GM12878 (cell line): Measurements from ENCODE around the gene CCNDBP1. TPM values are rescaled to one million over a fixed set of nuclear protein-coding genes. Genes with fewer than 3 reads are reported as not detected.

Source experiments
- ATAC-seq: fragments of 200-7000 bp; cut with Tn5 transposase; 3 replicates; pipeline ENCODE4 v1.9.1; 2020; ENCODE audit warnings: mild to moderate bottlenecking, moderate library complexity
- BruUV-seq: library from RNA; stranded (reverse); fragments of 400-500 nt; replicated peaks from 2 replicates; lab custom pipeline; 2021; lab: Mats Ljungman, UMichigan
- CTCF ChIA-PET: fragments of 300-600 bp; sonication (Branson Sonifier 250); formaldehyde crosslinking; extraction: SDS; loops from one replicate; lab custom pipeline; 2021; ENCODE audit warnings: inconsistent platforms; lab: Yijun Ruan, JAX
- POLR2A ChIA-PET: fragments of 350-600 bp; formaldehyde crosslinking; extraction: SDS; loops from one replicate; lab custom pipeline; 2021; ENCODE audit warnings: inconsistent platforms; lab: Charles Lee
- RAD21 ChIA-PET: fragments of 300-600 bp; sonication (Branson Sonifier 250); formaldehyde crosslinking; loops from one replicate; lab custom pipeline; 2023; ENCODE audit warnings: antibody characterized with exemption; ENCODE audit not compliant: unreplicated experiment; lab: Charles Lee
- SMC1A ChIA-PET: fragments of 300-600 bp; sonication (Branson Sonifier 250); formaldehyde crosslinking; loops from one replicate; lab custom pipeline; 2023; ENCODE audit not compliant: unreplicated experiment, uncharacterized antibody; lab: Charles Lee
- DNase-seq: peaks from one replicate; pipeline ENCODE4 v3.0.0-alpha.2; 2011; ENCODE audit warnings: low read depth, low spot score
- FAIRE-seq: peaks from 3 replicates; lab custom pipeline; 2011; peaks lifted over from hg19 to GRCh38; lab: Jason Lieb, UNC
- H2AFZ ChIP-seq: 2 replicates; pipeline ENCODE4 v1.6.0; 2011; ENCODE audit warnings: low read depth, low read length, control low read depth; ENCODE audit not compliant: control insufficient read depth
- H3K27ac ChIP-seq: 2 replicates; pipeline ENCODE4 v1.5.1; 2011; ENCODE audit warnings: control low read depth; ENCODE audit not compliant: control insufficient read depth, insufficient read depth
- H3K27me3 ChIP-seq, 2 experiments: replicated peaks in 1 of 2; 2 replicates each; pipeline versions ENCODE4 v1.6.0 to v1.6.1; 2011; ENCODE audit warnings: low read length in 1 of 2; ENCODE audit not compliant: control insufficient read depth in 2 of 2, insufficient read depth in 2 of 2
- H3K36me3 ChIP-seq, 2 experiments: 2 replicates each; pipeline ENCODE4 v1.5.1; 2011; ENCODE audit warnings: low read length in 1 of 2; ENCODE audit not compliant: control insufficient read depth in 2 of 2, insufficient read depth in 2 of 2
- H3K4me1 ChIP-seq: 2 replicates; pipeline ENCODE4 v1.6.1; 2011; ENCODE audit warnings: mild to moderate bottlenecking, low read length, moderate library complexity, mixed read lengths; ENCODE audit not compliant: control insufficient read depth, insufficient read depth
- H3K4me2 ChIP-seq: 2 replicates; pipeline ENCODE4 v1.6.0; 2011; ENCODE audit warnings: control low read depth; ENCODE audit not compliant: control insufficient read depth, insufficient read depth
- H3K4me3 ChIP-seq: fragments of 200-600 bp; sonication (generic); 2 replicates; pipeline ENCODE4 v1.5.1; 2016
- H3K79me2 ChIP-seq: 2 replicates; pipeline ENCODE4 v1.6.0; 2011; ENCODE audit warnings: low read length; ENCODE audit not compliant: control insufficient read depth, insufficient read depth
- H3K9ac ChIP-seq: 2 replicates; pipeline ENCODE4 v1.8.0; 2011; ENCODE audit warnings: low read length, control low read depth, mixed read lengths; ENCODE audit not compliant: control insufficient read depth, insufficient read depth
- H3K9me3 ChIP-seq: replicated peaks from 3 replicates; pipeline ENCODE4 v1.5.1; 2011; ENCODE audit warnings: mild to moderate bottlenecking, low read length; ENCODE audit not compliant: control insufficient read depth, insufficient read depth
- H4K20me1 ChIP-seq: 2 replicates; pipeline ENCODE4 v1.6.0; 2011; ENCODE audit not compliant: control insufficient read depth, insufficient read depth
- ASH2L ChIP-seq: fragments of 300-600, 200-600 bp; sonication (generic); IDR thresholded peaks from 2 replicates; pipeline ENCODE4 v1.6.1; 2017; ENCODE audit warnings: low read depth, mild to moderate bottlenecking, borderline replicate concordance
- BACH1 ChIP-seq: fragments of 450-650 bp; IDR thresholded peaks from 2 replicates; pipeline ENCODE4 v1.6.1; 2017; ENCODE audit warnings: mild to moderate bottlenecking, borderline replicate concordance
- ETV6 ChIP-seq, 2 experiments: fragments of 450-650 bp in 1 of 2; IDR thresholded peaks in 1 of 2; conservative IDR thresholded peaks in 1 of 2; 2 replicates each; pipeline ENCODE4 v1.6.1; 2014; ENCODE audit warnings: antibody characterized with exemption in 1 of 2, borderline replicate concordance in 1 of 2, low read depth in 1 of 2, mild to moderate bottlenecking in 1 of 2, moderate library complexity in 1 of 2
- FOS ChIP-seq: IDR thresholded peaks from 3 replicates; pipeline ENCODE4 v1.6.1; 2011; ENCODE audit warnings: borderline replicate concordance; ENCODE audit not compliant: insufficient read length; ENCODE audit errors: extremely low read depth
- KLF5 ChIP-seq: fragments of 450-650 bp; IDR thresholded peaks from 2 replicates; pipeline ENCODE4 v1.6.1; 2014; ENCODE audit warnings: mild to moderate bottlenecking; ENCODE audit not compliant: partially characterized antibody
- RELA ChIP-seq: fragments of 450-650 bp; IDR thresholded peaks from 2 replicates; pipeline ENCODE4 v1.8.0; 2014; ENCODE audit warnings: borderline replicate concordance; ENCODE audit not compliant: partially characterized antibody
- REST ChIP-seq: IDR thresholded peaks from 2 replicates; pipeline ENCODE4 v1.6.1; 2012; ENCODE audit warnings: mild to moderate bottlenecking, low read depth, low read length
- SREBF1 ChIP-seq: IDR thresholded peaks from 2 replicates; pipeline ENCODE4 v1.6.1; 2012; ENCODE audit warnings: mild to moderate bottlenecking, low read length
- ZNF24 ChIP-seq: fragments of 450-650 bp; IDR thresholded peaks from 2 replicates; pipeline ENCODE4 v1.6.1; 2017; ENCODE audit warnings: antibody characterized with exemption, mild to moderate bottlenecking
- ZNF592 ChIP-seq: fragments of 450-650 bp; IDR thresholded peaks from 2 replicates; pipeline ENCODE4 v1.6.1; 2017; ENCODE audit warnings: mild to moderate bottlenecking, moderate library complexity
- WGBS: methylation state at CpG from one replicate; pipeline ENCODE4 v1.1.6; 2016; ENCODE audit warnings: low lambda C conversion rate; ENCODE audit not compliant: insufficient replicate concordance, insufficient coverage; ENCODE audit errors: missing lambda C conversion rate; 5-methylcytosine and 5-hydroxymethylcytosine counted together
- in situ Hi-C: fragments of 300-500 bp; cut with MboI; formaldehyde crosslinking; loops from 9 replicates; pipeline ENCODE4 v1.14.3; 2018; ENCODE audit warnings: mixed read lengths
- intact Hi-C: fragments of 100-400 bp; cut with micrococcal nuclease; formaldehyde crosslinking; loops from one replicate; pipeline ENCODE4 v1.14.2; 2022; ENCODE audit not compliant: unreplicated experiment
- polyA plus RNA-seq, 11 experiments: library from polyadenylated mRNA; depleted of rRNA in 4 of 11; unstranded in 6 of 11; stranded (reverse) in 5 of 11; fragments of >200 nt; fragmentation: Nextera tagmentation in 4 of 11; fragmentation: Illumina TruSeq in 1 of 11; extraction: Ambion mirVana in 4 of 11; extraction: Trizol in 1 of 11; gene quantifications; 1 replicate in 1 of 11; 2 replicates in 10 of 11; pipeline versions ENCODE4 v1.2.1 to v1.2.3, GENCODE V29; 2011 to 2016; ENCODE audit warnings: inconsistent platforms in 2 of 11, missing spikeins in 2 of 11, low read depth in 1 of 11
- total RNA-seq, 4 experiments: library from RNA; depleted of rRNA in 3 of 4; stranded (reverse); fragments of >200 nt in 3 of 4; fragmentation: Illumina TruSeq in 1 of 4; extraction: Trizol in 1 of 4; gene quantifications; 2 replicates each; pipeline versions ENCODE4 v1.2.1 to v1.2.3, GENCODE V29; 2013 to 2021

CCNDBP1 gene
- total and polyA plus RNA-seq, 10 of the 15 experiments (the other 5 are each of a cell fraction or from before 2014, with no cell fraction given) = 30.1 to 86.7 (median 42.2) TPM

GRCh38 chr15:43229977-43230376, 44.8 kb downstream of the CCNDBP1 start (continued):
- no peak for TF ChIP-seq ZNF592

GRCh38 chr15:43230640-43231115, 45.5 kb downstream of the CCNDBP1 start:
- POLR2A ChIA-PET = interaction anchor here (0.7 to 1.1 kb wide), 4 partner anchors 20 to 1439 kb away, joined by 3 to 4 read pairs (median 4); no protein-coding TSS in a partner anchor
- in situ Hi-C loops = loop anchor here (10.0 kb wide), 1 partner anchor 54 kb away; no protein-coding TSS in a partner anchor
- Histone ChIP-seq H3K9ac (no peak overlapping the region), H4K20me1 (no peaks in the 10 kb centered on the region), H2AFZ (no peak overlapping the region), H3K4me1 (no peaks in the 10 kb centered on the region), H3K9me3 (no peaks in the 10 kb centered on the region), H3K4me2 (no peak overlapping the region), H3K79me2 (no peaks in the 10 kb centered on the region), H3K27ac (no peak overlapping the region), H3K4me3 (no peak overlapping the region), H3K27me3 (no peaks in the 10 kb centered on the region), H3K36me3 (no peaks in the 10 kb centered on the region; a peak in 2 of 4 replicates)
- intact Hi-C loops = no loop called here
- WGBS = 19% methylated on average over 2 of the region's 2 CpGs
- RAD21 ChIA-PET = interaction anchor here (0.9 to 9.3 kb wide), 3 partner anchors 38 to 55 kb away, joined by 3 to 255 read pairs (median 5); partner anchors contain the start of gene TGM5
- CTCF ChIA-PET = interaction anchor here (1.1 to 13.4 kb wide), 4 partner anchors 23 to 54 kb away, joined by 3 to 518 read pairs (median 232); partner anchors contain the start of gene TGM5
- ATAC-seq = no peak
- SMC1A ChIA-PET = interaction anchor here (0.8 to 12.9 kb wide), 6 partner anchors 17 to 55 kb away, joined by 3 to 311 read pairs (median 10); partner anchors contain the start of gene TGM5
- no peak for FAIRE-seq
- no TSS peak for BruUV-seq
- DNase-seq = no peak
- TF ChIP-seq RELA (no peak), KLF5 (no peak), ASH2L (no peak), BACH1 (no peak), SREBF1 (no peak), FOS (no peak), ZNF24 (no peak), ETV6 (conservative IDR thresholded peaks at IDR 0.05 in 1 of 2, IDR thresholded peaks at IDR 0.05 in 1 of 2; ENCODE audit: borderline replicate concordance in 1 of 2, low read depth in 1 of 2) (no peak), REST (no peak)
